ENCODE results near the gene ATG2B. TPM values are rescaled to one million over a fixed set of nuclear protein-coding genes. Genes with fewer than 3 reads are reported as not detected.

The ATG2B gene
- total RNA-seq, 1 donor from 2014 or later, result 11.9 TPM

DNA sequence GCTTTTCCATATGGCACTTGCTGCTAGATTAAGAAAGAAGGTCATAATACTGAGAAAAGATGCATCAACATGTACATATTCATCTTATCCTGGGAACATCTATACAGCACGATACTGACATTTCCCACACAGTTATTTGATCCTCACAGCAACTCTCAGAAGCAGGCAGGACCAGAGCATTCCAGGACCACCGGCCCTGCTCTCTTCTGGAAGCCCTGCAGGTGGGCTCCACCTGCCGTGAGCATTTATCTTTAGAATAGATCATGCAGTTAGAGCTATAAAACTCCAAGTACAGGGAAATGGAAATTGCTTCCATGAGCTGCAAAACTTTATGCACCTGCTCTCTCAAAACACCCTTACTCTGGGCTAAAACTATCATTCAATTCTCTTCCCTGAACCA lies 112.7 kb downstream of the ATG2B start:
- Mint-ChIP-seq H3K9me3 (peaks cover 3% of the 10 kb centered on the region), H3K27ac (no peak overlapping the region), H3K4me3 (no peak overlapping the region), H3K4me1 (peaks cover 17% of the 10 kb centered on the region), H3K36me3 (no peaks in the 10 kb centered on the region), H3K27me3 (ENCODE audit: insufficient read depth, low read depth) (peaks cover 7% of the 10 kb centered on the region)
- Histone ChIP-seq H3K9me3 (ENCODE audit: low read depth) (no peaks in the 10 kb centered on the region), H3F3A (ENCODE audit: low read depth) (no peaks in the 10 kb centered on the region), H3K27me3 (no peaks in the 10 kb centered on the region), H3K36me3 (no peaks in the 10 kb centered on the region), H4K20me1 (ENCODE audit: low read depth) (no peaks in the 10 kb centered on the region), H3K4me1 (no peaks in the 10 kb centered on the region), H3K4me2 (no peak overlapping the region), H3K79me2 (ENCODE audit: low read depth) (no peaks in the 10 kb centered on the region), H3K4me3 (no peak overlapping the region), H3K9ac (no peak overlapping the region), H2AFZ (replicated peaks) (no peak overlapping the region), H3K27ac (no peak overlapping the region)
- no peak for DNase-seq (ENCODE audit: low spot score)
- TF ChIP-seq EZH2phosphoT487 (IDR thresholded peaks at IDR 0.05) (no peak), EZH2 (IDR thresholded peaks at IDR 0.05) (no peak)
- TF ChIP-seq, protein P1, sequence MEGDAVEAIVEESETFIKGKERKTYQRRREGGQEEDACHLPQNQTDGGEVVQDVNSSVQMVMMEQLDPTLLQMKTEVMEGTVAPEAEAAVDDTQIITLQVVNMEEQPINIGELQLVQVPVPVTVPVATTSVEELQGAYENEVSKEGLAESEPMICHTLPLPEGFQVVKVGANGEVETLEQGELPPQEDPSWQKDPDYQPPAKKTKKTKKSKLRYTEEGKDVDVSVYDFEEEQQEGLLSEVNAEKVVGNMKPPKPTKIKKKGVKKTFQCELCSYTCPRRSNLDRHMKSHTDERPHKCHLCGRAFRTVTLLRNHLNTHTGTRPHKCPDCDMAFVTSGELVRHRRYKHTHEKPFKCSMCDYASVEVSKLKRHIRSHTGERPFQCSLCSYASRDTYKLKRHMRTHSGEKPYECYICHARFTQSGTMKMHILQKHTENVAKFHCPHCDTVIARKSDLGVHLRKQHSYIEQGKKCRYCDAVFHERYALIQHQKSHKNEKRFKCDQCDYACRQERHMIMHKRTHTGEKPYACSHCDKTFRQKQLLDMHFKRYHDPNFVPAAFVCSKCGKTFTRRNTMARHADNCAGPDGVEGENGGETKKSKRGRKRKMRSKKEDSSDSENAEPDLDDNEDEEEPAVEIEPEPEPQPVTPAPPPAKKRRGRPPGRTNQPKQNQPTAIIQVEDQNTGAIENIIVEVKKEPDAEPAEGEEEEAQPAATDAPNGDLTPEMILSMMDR (IDR thresholded peaks at IDR 0.05), result no peak

DNA sequence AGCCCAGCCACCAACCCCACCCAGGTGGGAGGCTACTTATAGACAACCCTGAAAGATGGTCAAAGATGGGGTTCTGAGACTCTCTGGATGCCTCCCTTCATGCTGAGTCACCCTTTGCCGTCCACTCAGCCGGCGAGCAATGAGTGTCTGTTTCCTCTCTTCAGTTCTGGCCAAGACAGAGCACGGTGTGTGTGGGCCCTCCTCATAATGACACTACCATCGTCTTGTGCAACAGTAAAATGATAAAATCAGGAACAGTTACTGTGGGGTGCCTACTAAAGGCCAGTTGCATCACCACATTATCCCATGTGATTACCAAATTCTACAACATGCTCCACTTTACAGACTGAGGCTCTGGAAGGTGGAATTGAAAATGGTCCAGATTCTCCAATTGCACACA lies 114.1 kb downstream of the ATG2B start:
- H3K79me2 ChIP-seq (ENCODE audit: low read depth), result no peaks in the 10 kb centered on the region
- DNase-seq (ENCODE audit: low spot score), result no peak
- H3K36me3 ChIP-seq, result no peaks in the 10 kb centered on the region
- peaks cover 17% of the 10 kb centered on the region for H3K4me1 Mint-ChIP-seq
- no peaks in the 10 kb centered on the region for H3F3A ChIP-seq (ENCODE audit: low read depth)
- no peak overlapping the region for H2AFZ ChIP-seq (replicated peaks)
- H3K27ac Mint-ChIP-seq, result no peak overlapping the region
- no peak overlapping the region for H3K27ac ChIP-seq
- no peak for TF ChIP-seq EZH2phosphoT487 (IDR thresholded peaks at IDR 0.05)
- TF ChIP-seq EZH2 (IDR thresholded peaks at IDR 0.05), result no peak
- TF ChIP-seq, protein P1 (IDR thresholded peaks at IDR 0.05), result no peak
- no peak overlapping the region for H3K4me3 ChIP-seq
- H3K9me3 Mint-ChIP-seq, result peaks cover 5% of the 10 kb centered on the region
- no peaks in the 10 kb centered on the region for H3K4me1 ChIP-seq
- no peaks in the 10 kb centered on the region for H4K20me1 ChIP-seq (ENCODE audit: low read depth)
- no peaks in the 10 kb centered on the region for H3K36me3 Mint-ChIP-seq
- no peaks in the 10 kb centered on the region for H3K27me3 ChIP-seq
- no peak overlapping the region for H3K4me3 Mint-ChIP-seq
- no peaks in the 10 kb centered on the region for H3K9me3 ChIP-seq (ENCODE audit: low read depth)
- no peak overlapping the region for H3K9ac ChIP-seq
- peaks cover 4% of the 10 kb centered on the region for H3K27me3 Mint-ChIP-seq (ENCODE audit: insufficient read depth, low read depth)
- H3K4me2 ChIP-seq, result no peak overlapping the region

DNA sequence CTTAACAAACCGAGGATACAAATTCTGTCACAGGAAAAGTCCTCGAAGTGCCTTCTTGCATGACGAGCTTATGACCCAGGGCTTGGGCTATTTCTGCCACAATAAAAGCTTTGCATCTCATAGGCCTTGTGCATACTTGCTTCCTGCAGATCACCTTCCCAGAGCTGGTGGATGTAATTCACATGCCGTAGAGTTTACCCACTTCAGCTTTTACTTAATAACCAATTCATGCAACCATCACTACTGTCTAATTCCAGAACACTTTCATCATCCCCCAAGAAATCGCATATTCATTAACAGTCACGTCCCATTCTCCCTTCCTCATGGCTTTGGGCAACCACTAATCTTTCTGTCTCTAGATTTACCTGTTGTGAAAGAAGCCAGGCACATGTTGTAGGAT lies 116.1 kb downstream of the ATG2B start:
- H3F3A ChIP-seq (ENCODE audit: low read depth), result peaks cover 6% of the 10 kb centered on the region
- Mint-ChIP-seq H3K9me3 (peaks cover 13% of the 10 kb centered on the region), H3K4me1 (peaks cover 4% of the 10 kb centered on the region), H3K27me3 (ENCODE audit: insufficient read depth, low read depth) (peaks cover 2% of the 10 kb centered on the region), H3K36me3 (no peaks in the 10 kb centered on the region), H3K4me3 (no peak overlapping the region), H3K27ac (no peak overlapping the region)
- H4K20me1 ChIP-seq (ENCODE audit: low read depth), result no peaks in the 10 kb centered on the region
- H3K9ac ChIP-seq, result no peak overlapping the region
- H3K27ac ChIP-seq, result no peak overlapping the region
- no peak overlapping the region for H3K4me2 ChIP-seq
- no peaks in the 10 kb centered on the region for H3K4me1 ChIP-seq
- no peaks in the 10 kb centered on the region for H3K36me3 ChIP-seq
- TF ChIP-seq EZH2 (IDR thresholded peaks at IDR 0.05) (no peak), EZH2phosphoT487 (IDR thresholded peaks at IDR 0.05) (no peak)
- TF ChIP-seq, protein P1 (IDR thresholded peaks at IDR 0.05), result no peak
- no peaks in the 10 kb centered on the region for H3K79me2 ChIP-seq (ENCODE audit: low read depth)
- H3K27me3 ChIP-seq, result no peaks in the 10 kb centered on the region
- DNase-seq (ENCODE audit: low spot score), result no peak
- no peaks in the 10 kb centered on the region for H3K9me3 ChIP-seq (ENCODE audit: low read depth)
- no peak overlapping the region for H3K4me3 ChIP-seq
- H2AFZ ChIP-seq (replicated peaks), result no peak overlapping the region

DNA sequence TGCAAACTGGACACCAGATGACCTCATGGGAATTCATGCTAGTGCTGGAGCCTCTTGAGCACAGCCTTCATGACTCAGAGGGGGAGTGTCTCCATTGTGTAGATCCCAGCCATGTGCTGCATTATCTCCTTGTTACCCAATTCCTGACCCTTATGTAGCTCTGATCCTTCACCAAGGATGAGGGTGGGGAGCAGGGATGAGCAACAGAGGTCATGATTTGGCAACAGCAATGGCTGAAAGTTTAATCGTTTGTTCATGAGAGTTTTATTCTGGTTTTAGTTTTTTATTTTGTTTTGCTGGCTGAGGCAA lies 116.6 kb downstream of the ATG2B start:
- Histone ChIP-seq H3K79me2 (ENCODE audit: low read depth) (no peaks in the 10 kb centered on the region), H3K4me2 (no peak overlapping the region), H3K36me3 (no peaks in the 10 kb centered on the region), H3K4me3 (no peak overlapping the region), H2AFZ (replicated peaks) (no peak overlapping the region), H3K9ac (no peak overlapping the region), H4K20me1 (ENCODE audit: low read depth) (no peaks in the 10 kb centered on the region), H3K4me1 (no peaks in the 10 kb centered on the region), H3K27ac (no peak overlapping the region), H3K27me3 (no peaks in the 10 kb centered on the region), H3K9me3 (ENCODE audit: low read depth) (no peaks in the 10 kb centered on the region), H3F3A (ENCODE audit: low read depth) (peaks cover 6% of the 10 kb centered on the region)
- H3K36me3 Mint-ChIP-seq, result no peaks in the 10 kb centered on the region
- H3K27me3 Mint-ChIP-seq (ENCODE audit: insufficient read depth, low read depth), result peaks cover 6% of the 10 kb centered on the region
- no peak for DNase-seq (ENCODE audit: low spot score)
- peaks cover 15% of the 10 kb centered on the region for H3K9me3 Mint-ChIP-seq
- TF ChIP-seq EZH2 (IDR thresholded peaks at IDR 0.05) (no peak), EZH2phosphoT487 (IDR thresholded peaks at IDR 0.05) (no peak)
- TF ChIP-seq, protein P1 (IDR thresholded peaks at IDR 0.05), result no peak
- H3K27ac Mint-ChIP-seq, result no peak overlapping the region
- H3K4me1 Mint-ChIP-seq, result peaks cover 2% of the 10 kb centered on the region
- H3K4me3 Mint-ChIP-seq, result no peak overlapping the region

Data from neural progenitor cell (in vitro differentiated cells).